SK-N-SH (cell line): Measurements from ENCODE around the gene GPR18.

Experiments
- CTCF ChIP-seq: fragments of 200-600 bp; sonication (generic); IDR thresholded peaks from 2 replicates; pipeline ENCODE4 v1.6.1; 2017; ENCODE audit warnings: antibody characterized with exemption, mild to moderate bottlenecking, moderate library complexity
- EZH2phosphoT487 ChIP-seq: fragments of 200-600 bp; sonication (generic); IDR thresholded peaks from 2 replicates; pipeline ENCODE4 v1.6.1; 2017; ENCODE audit warnings: low read depth, mixed run types, mild to moderate bottlenecking, antibody characterized with exemption, moderate library complexity, borderline replicate concordance
- MAX ChIP-seq: IDR thresholded peaks from 2 replicates; pipeline ENCODE4 v1.4.0; 2012; ENCODE audit warnings: low read depth
- PBX3 ChIP-seq: IDR thresholded peaks from 2 replicates; pipeline ENCODE4; 2012
- REST ChIP-seq: IDR thresholded peaks from 2 replicates; pipeline ENCODE4 v1.6.1; 2012; ENCODE audit warnings: mild to moderate bottlenecking, low read depth, low read length, moderate library complexity
- USF2 ChIP-seq: fragments of 150-350 bp; IDR thresholded peaks from 2 replicates; pipeline ENCODE4 v1.6.1; 2017; ENCODE audit warnings: antibody characterized with exemption, low read length, low read depth, borderline replicate concordance

- no peak for TF ChIP-seq MAX
- TF ChIP-seq PBX3, result no peak
- no peak for TF ChIP-seq EZH2phosphoT487
- TF ChIP-seq REST, result no peak
- no peak for TF ChIP-seq CTCF
- no peak for TF ChIP-seq USF2
Observed at GRCh38 chr13:99287551-99287950, 29.4 kb upstream of the GPR18 start.
